HuH-7.5 (cell line): Measurements from ENCODE around the gene SSBP3.
"Not testable (repeated sequence)": the region's sequence is repeated elsewhere in the genome, so short reads cannot be mapped to it uniquely, and the experiment has no call there.

ENCODE experiments used
- DNase-seq: peaks from one replicate; pipeline ENCODE4 v3.0.0; 2011; ENCODE audit warnings: low spot score

SSBP3 gene

DNA sequence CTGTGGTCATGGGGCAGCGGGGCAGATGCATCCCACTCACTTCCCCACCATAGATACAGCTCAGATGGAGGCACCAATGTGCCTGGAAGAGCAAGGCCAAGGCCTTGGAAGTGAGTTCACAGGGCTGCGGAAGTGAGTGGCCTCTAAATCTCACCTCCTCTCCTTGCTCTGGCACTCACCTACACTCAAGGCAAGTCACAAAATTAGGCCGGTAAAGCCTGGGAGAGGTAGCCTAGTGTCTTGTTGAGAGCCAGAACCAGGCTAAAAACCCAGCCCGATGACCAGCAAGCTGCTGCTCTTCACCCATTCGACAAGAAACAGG lies 57.5 kb downstream of the SSBP3 start:
- DNase-seq: no peak

DNA sequence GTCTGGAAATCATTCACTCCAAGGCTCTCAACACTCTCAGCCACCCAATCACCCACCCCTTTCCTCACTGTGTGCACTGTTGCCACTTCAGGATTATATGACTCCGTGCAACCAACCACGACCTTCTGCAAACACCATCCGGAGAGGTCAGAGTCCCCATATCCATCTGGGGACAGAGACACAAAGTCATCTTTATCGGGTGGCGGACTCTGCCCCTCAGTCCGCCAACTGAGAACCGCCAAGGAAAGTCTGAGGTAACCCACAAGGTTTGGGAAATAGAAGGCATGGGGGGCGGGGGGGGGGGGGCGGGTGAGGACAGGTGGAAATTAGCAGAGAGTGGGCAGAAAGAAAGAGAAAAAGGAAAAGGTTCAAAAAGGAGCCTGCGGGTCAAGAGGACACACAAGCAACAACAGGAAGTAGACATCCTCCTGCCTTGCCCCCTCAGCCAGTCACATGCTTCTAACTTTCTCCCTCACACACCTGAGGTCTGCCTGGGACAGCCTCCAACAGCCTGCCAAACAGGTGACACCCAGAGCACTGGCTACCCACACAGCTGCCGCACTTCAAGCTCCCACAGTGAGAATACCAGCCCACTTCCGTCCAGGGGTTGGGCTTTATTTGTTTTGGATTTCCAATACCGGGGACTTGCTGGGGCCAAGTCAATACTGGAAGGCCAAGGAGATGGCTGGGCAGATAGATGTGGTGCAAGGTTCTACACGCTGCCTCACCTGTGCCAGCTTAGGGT lies 58.1 kb downstream of the SSBP3 start:
- DNase-seq: peak; percentile 76

DNA sequence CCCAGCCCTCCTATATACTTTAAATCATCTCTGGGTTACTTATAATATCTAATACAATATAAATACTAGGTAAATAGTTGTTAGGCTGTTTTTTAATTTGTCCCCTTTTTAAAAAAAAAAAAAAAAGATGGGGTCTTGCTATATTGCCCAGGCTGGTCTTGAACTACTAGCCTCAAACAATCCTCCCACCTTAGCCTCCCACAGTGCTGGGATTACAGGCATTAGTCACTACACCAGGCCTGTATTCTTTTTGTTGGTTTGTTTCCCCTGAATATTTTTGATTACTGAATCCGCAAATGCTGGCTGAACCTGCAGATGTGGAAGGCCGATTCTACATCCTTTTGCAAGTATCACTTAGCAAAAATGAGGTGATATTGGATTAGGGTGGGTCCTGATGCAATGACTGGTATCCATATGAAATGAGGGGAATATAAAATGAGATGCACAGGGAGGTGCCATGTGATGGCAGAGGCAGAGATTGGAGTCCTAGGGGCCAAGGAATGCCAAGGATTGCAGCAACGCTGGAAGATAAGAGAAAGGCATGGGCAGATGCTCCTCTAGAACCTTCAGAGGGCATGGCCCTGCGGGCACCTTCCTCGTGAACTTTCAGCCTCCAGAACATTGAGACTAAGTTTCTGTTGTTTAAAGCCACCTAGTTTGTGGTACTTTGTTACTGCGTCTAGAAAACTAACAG lies 58.8 kb downstream of the SSBP3 start:
- DNase-seq: no peak

DNA sequence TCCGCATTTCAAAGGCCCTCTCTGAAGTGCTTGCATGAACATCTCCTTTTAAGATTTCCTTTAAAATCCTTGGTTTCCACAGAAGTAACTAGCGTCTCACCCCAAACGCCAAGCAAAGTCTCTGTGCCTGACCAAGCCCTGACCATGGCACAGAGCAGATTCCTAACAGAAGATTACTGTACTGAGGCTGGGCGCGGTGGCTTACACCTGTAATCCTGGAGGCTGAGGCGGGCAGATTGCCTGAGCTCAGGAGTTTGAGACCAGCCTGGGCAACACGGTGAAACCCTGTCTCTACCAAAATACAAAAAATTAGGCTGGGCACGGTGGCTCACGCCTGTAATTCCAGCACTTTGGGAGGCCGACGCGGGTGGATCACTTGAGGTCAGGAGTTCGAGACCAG lies 60.6 kb downstream of the SSBP3 start:
- not testable (repeated sequence) for DNase-seq

DNA sequence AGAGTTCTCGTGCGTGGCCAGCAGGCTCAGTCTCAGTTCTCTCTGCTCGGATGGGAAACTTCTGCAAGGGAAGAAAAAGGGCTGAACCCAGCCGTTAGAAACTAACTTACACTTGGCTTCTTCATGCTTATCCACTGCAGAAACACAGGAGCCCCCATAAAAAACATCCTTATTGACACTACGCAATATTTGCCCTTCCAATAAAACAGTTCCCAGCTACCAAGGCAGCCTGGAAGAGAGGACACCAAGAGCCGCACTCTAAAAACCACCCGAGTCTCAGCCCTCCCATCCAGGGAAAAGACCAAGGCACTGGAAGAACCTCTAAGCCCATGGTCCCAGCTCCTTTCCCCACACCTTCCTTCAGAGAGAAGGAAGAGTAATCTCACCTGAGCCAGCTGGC lies 61.1 kb downstream of the SSBP3 start:
- DNase-seq: no peak

DNA sequence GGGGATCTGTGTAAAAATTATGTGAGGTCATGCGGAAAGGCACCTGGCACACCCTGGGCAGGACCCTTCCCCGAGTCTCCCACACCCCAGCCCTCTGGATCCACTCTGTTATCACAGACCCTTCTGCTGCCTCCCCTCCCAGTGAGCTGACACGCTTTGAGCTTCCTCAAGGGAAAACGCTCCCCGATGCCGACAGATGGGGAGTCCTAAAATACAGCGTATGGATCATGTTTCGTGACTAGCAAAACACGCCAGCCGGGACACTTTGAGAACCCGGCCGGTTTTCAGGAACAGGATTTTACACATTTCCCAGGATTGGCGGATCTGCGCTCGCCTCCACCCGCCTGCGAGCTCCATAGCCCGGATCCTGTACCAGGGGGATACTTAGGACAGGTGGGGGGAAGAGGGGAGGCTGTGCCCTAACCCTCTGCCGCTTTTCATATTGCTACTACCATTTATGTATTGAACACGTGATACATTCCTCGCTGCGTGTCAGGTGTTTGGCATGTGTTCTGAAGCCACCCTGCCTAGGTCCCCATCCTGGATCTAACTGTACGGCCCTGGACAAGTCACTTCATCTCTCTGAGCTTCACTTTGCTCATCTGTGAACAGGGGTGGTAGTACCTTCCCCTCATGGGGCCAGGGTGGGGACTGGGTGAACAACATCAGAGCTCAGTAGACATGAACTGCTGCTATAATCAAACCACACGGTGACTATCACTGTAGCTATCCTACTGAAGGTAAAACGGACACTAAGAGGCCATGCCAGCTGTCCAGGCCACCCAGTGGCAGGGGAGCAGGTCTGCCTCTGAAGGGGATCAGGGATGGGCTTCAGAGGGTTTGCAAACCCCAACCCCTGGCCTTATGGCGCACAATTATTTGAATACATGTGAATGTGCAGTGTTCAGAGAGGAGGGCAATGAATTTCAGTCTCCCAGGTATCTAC lies 63.2 kb downstream of the SSBP3 start:
- DNase-seq: no peak

DNA sequence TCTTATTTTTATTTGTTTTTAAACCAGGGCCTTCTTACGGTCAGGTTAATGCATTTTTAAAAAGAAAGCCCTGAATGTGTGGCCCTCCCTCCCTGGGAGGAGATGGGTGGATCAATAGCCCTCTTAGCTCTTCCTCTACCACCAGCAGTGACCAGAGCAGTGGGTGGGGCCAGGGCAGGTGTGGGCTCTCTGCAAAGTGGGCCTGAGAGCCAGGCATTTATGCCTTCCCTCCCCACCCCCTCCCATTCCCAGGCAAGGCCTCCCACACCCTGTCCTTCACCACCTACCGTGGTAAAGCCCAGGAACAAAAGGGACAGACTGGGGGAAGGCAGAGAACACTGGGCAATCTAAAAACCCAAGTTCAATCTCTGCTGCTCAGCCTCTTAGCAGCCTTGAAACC lies 63.9 kb downstream of the SSBP3 start:
- DNase-seq: no peak

DNA sequence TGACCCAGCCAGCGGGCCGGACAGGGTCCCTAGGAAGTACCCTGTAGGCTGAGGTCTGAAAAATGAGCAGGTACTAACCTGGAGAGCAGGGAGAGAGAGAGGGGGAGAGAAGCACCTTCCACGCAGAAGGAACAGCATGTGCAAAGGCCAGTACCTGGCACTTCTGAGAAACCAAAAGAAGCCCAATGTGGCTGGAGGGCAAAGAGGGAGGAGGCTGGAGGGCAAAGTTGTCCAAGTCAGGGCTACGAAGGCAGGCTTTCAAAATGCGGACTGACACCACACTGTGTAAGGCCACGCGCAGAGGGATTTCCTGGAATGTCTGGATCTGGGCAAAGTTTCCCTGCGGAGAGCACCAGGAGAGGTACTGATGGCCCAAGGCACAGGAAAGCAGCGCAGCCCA lies 64.4 kb downstream of the SSBP3 start:
- DNase-seq: no peak

DNA sequence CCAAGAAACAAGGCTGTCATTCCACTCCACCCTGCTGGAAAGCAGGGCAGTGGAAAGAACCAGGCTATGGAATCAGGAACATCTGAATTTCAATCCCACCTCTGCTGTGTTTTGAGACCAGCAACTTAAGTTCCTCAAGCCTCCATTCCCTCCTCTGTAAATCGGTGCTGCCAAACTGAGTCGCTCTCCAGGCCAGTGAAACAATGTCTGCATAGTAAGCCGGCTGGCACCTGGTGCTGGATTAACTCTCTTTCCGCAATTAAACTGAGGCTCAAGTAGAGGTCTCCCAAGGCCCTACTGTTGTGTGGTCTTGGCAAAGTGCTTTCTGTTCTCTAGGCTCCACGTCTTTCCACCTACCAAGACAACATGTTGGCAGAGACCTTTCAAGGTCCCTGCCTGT lies 65.3 kb downstream of the SSBP3 start:
- DNase-seq: no peak

DNA sequence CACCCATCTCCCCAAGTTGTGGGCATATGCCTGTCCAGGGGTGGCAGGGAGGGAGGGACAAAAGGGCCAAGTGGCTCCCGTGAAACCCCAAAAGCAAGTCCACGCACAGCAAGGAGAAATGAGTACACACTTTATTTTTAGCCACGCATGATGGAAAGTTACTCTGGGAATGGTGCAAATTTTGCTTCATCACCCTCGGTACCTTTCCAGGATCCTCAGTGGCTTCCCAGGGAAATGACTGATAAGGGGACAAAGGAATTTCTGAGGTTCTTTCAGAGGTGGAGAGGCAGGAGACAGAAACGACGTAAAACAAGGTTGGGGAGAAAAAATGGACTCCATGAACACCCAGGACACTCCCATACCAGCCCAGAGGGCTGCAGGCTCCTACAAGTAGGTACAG lies 65.8 kb downstream of the SSBP3 start:
- no peak for DNase-seq

DNA sequence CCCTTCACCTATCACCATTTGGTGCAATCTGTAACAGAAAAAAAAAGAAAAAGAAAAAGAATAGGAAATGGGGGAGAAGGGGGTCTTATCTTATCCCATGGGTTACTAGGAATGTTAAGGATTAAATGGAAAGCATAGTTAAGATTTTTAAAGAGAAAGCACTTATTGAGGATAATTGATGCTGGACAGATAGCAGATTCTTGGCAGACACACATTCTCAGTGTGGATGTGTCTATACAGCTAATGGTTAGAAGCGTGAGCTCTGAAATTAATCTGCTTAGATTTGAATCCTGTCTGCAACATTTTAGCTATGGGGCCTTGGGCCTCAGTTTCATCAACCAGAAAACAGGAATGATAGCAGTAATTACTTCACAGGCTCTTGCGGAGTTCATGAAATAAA lies 67.1 kb downstream of the SSBP3 start:
- no peak for DNase-seq

DNA sequence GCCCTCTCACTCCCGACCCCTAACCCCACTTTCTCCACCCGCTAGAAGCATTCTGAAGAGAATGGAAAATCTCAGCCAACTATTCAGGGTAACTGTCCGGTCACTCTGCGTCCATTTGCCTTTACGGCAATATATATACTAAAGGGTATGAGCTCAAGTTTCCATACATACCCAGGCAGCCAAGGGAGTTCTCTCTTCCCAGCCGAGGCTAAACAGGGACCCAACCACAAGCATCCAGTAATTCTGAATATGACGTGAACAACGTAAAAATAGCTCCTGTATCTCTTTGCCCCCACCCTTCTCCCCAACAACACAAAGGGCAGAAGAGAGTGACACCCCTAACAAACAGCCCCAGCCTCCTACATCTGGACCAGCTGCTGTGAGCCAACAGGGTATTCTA lies 67.7 kb downstream of the SSBP3 start:
- no peak for DNase-seq

DNA sequence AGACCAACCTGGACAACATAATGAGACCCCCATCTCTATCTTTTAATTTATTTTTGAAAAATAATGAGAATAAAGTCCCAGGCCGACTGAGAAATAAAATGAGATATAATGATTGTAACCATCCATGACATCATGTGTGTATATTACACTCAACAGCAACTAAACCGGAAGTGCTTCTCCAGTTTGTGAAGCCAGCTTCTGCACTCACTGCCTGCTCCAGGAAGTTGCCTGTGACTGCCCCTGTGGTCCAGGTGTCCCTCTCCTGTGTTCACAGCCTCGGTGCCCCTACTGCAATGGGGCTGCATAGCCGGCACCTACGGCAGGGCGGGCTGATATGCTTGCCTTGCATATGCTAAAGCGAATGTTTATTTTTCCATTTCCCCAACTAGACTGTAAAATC lies 68.3 kb downstream of the SSBP3 start:
- DNase-seq: no peak

DNA sequence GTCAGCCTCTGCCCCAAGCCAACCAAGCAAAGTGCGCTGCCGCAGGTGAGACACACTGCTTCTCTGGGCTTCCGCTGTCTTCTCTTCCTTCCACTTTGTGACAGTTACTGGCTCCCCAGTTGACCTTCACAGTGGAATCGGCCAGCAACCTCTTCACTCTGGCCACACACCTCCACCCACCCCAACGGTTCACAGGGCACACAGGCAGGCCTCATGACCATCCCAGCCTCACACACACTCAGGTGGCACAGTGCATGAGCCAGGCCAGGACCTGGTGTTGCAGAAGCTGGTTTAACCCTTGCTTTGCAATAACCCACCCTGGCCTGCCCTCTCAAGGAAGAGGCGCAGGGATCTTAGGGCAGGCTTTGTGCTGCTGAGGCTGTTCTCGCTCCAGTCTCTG lies 69.2 kb downstream of the SSBP3 start:
- DNase-seq: no peak

DNA sequence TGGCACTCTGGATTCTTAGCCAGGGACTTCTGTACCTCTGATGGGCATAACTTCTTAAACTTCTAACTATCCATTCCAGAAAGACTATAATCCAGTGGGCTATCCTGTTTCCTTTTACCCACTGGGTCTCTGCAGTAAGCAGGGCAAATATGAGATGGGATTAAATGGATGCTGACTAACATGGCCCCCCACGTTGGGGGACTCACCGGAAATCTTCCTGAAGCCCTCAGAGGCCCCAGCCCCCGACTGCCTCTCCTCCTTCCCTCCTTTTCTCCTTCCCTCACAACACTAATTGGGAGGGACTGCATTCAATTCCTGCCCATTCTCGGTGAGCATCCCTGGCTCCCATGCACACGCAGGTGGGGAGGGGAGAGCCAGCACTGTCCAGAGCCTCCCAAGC lies 70.1 kb downstream of the SSBP3 start:
- no peak for DNase-seq

DNA sequence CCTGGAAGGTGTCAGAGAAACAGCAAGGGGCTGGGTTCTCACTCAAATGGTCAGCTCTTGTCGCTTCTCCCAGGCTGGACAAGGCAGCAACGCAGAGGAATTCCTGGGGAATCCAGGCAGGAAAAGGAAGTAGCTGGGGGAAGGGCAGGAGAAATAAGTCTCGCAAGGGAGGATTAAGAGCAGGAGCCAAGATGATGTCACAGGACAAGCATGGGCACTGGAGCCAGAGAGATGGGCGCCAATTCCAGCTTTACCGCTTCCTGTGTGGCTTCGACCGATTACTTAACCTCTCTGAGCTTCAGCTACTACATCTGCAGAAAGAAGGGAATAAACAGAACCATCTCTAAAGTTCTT lies 70.5 kb downstream of the SSBP3 start:
- DNase-seq: no peak

DNA sequence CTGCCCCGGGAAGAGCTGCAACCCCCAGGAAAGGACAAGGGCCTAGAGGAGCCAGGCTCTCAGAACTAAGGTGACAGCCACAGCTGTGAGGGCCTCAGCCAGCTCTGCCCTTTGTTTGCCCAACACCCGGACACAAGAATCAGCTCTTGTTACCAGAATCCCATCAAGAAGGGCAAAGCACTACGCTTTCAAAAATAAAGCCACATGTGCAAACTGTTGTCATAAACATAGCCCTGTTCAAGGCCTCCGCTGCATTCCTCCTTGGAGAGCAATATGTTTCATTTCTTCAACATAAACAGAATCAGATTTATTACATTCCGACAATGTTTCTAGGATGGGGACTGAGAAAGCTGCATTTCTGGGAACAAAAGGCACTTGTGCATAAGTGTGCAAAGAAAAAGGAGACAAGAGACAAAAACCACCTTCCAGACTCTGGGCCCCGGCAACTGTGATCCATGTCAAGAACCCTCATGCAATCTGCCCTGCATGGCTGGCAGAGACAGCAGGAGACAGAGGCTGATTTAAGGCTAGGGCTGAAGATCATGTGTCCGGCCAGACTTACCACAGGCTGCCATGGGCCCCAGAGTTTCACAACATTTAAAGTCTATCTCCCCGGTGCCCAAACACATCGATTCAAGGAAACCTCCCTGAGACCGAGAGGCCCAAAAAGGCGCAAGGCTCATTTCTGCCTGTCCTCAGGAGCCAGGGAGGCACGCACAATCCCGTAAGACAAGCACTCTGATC lies 71.0 kb downstream of the SSBP3 start:
- no peak for DNase-seq

DNA sequence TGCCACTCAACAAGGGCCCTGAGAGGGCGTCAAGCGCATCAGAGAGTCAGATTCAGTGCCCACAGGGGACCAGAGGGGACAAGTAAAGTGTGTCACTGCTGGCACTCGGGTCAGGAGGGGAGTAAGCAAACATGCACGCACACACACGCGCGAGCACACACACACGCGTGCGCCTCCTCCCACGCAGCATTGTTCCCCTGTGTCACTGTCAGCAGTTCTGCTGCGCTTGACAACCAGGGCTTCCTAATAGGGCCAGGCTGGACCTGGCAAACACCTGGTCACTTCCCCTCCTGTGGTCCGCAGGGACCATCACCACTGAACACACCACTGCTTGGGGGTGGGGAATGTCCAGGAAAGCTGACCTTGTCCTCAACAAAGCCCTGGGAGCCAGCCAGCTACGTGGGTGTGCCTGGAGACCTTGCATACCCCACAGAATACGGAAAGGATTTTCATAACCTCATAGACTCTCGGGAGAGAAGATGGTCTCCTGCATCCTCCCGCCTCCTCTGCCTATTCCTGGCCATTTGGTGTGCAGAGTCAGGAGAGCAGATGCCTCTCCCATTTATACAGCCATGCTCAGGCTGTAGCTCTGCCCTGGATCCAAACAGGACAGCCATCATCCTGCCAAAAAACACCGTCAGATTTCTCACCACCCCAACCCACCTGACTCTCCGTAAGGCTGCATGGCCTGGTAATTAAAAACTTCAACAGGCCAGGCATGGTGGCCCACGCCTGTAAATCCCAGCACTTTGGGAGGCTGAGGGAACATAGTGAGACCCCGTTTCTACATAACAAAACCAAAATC lies 73.2 kb downstream of the SSBP3 start:
- DNase-seq: no peak

DNA sequence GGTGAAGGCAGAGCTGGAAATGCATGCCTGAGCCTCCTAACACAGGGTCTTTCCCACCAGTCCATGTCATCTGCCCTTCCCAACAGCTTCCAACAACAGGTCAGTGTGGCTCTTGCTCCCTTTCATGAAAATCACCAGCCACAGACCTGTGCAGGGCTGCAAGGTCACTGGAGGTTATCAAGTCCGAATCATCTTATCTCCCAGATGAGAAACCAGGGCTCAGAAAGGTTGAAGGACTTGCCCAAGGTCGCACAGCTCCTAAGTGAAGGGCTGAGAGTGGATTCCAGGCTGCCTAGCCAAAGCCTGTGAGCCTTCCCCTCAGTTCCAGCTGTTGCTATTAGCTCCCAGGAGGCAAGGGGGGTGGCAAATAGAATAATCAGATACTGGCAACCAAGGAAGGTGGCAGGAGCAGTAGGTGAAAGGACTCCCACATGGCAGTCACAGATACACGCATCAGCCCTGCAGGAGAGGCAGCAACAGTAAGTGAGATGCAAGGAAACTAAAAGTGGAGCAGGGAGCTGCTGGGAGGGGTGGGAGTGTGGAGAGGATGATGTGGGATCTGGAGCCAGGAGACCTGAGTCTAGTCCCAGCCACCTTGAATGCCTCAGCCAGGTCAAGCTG lies 74.2 kb downstream of the SSBP3 start:
- DNase-seq: no peak

DNA sequence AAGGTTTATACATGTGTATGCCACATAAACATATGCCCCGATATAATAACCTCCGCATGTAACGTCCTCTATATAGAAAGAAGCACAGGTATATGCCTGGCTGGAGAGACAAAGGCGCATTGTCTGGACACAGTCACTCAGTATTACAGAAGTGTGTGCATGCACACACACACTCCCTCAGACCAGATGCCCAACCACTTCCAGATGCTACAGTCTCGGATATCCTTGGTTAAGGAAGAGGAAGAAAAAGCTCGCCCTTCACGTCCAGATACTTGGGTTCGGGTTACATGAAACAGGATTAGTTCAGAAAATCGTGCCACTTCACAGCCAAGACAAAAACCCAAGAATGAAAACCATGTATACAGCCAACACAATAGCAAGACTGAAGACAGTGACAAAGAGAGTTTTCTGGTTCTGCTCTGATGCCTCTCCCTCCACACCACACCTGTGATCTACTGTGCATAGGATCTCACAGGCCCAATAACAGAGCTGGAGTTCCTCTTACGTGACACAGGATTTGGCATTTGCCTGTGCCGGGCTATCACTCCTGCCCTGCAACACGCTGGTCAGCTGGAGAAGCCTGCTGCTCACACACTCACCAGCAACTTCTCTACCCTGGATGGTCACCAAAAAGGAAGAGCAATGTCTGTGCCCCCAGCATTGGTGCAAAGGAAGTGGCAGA lies 75.0 kb downstream of the SSBP3 start:
- no peak for DNase-seq
